SH-SY5Y (cell line): Measurements from ENCODE around the gene RAB36.

Experiments used
- GATA2 ChIP-seq: IDR thresholded peaks from 2 replicates; pipeline ENCODE4 v1.6.1; 2011; ENCODE audit warnings: mild to moderate bottlenecking, low read depth, low read length
- GATA3 ChIP-seq: IDR thresholded peaks from 2 replicates; pipeline ENCODE4 v1.6.1; 2011; ENCODE audit warnings: low read depth, mild to moderate bottlenecking, low read length, moderate library complexity

Gene RAB36

GRCh38 chr22:23137468-23137867, 7.8 kb upstream of the RAB36 start:
- TF ChIP-seq GATA2 (no peak), GATA3 (no peak)

- no peak for TF ChIP-seq GATA3
- no peak for TF ChIP-seq GATA2
Observed at GRCh38 chr22:23137905-23138561, 7.2 kb upstream of the RAB36 start.

- TF ChIP-seq GATA2 (no peak), GATA3 (no peak)
Observed at GRCh38 chr22:23138584-23139435, 6.5 kb upstream of the RAB36 start.

- TF ChIP-seq GATA2, result no peak
- no peak for TF ChIP-seq GATA3
Observed at GRCh38 chr22:23140385-23140784, 4.9 kb upstream of the RAB36 start.

GRCh38 chr22:23142546-23143105, 2.7 kb upstream of the RAB36 start:
- TF ChIP-seq GATA2, result no peak
- no peak for TF ChIP-seq GATA3

GRCh38 chr22:23143119-23143518, 2.2 kb upstream of the RAB36 start:
- TF ChIP-seq GATA2 (no peak), GATA3 (no peak)

- TF ChIP-seq GATA2 (no peak), GATA3 (no peak)
Observed at GRCh38 chr22:23144432-23144831, 845 bp upstream of the RAB36 start.

- TF ChIP-seq GATA2, result no peak
- no peak for TF ChIP-seq GATA3
Observed at GRCh38 chr22:23145878-23146470, 697 bp downstream of the RAB36 start.

- no peak for TF ChIP-seq GATA3
- TF ChIP-seq GATA2, result no peak
Observed at GRCh38 chr22:23146478-23147205, 1.4 kb downstream of the RAB36 start.

GRCh38 chr22:23147617-23148387, 2.5 kb downstream of the RAB36 start:
- TF ChIP-seq GATA2 (no peak), GATA3 (no peak)

- TF ChIP-seq GATA3, result no peak
- TF ChIP-seq GATA2, result no peak
Observed at GRCh38 chr22:23149743-23150238, 4.5 kb downstream of the RAB36 start.

- TF ChIP-seq GATA2 (no peak), GATA3 (no peak)
Observed at GRCh38 chr22:23150762-23151161, 5.5 kb downstream of the RAB36 start.

GRCh38 chr22:23151827-23152226, 6.5 kb downstream of the RAB36 start:
- no peak for TF ChIP-seq GATA3
- TF ChIP-seq GATA2, result no peak
